Activated B cell treated with CpG ODN at 0.5 μM for 24 hours (primary cell): Measurements from ENCODE around the gene PRTFDC1. TPM values are rescaled to one million over a fixed set of nuclear protein-coding genes. Genes with fewer than 3 reads are reported as not detected.
"Not testable (repeated sequence)": the region's sequence is repeated elsewhere in the genome, so short reads cannot be mapped to it uniquely, and the experiment has no call there.

Experiments used
- ATAC-seq: fragments of 200-7000 bp; cut with Tn5 transposase; one replicate; pipeline ENCODE4 v1.10.0; 2021; ENCODE audit warnings: low read depth, mild to moderate bottlenecking, moderate library complexity
- CTCF ChIA-PET: fragments of 350-600 bp; sonication (Branson Sonifier 250); formaldehyde crosslinking; loops from one replicate; lab custom pipeline; 2021; ENCODE audit warnings: antibody characterized with exemption; lab: Charles Lee
- POLR2A ChIA-PET: fragments of 350-600 bp; sonication (Branson Sonifier 250); formaldehyde crosslinking; loops from one replicate; lab custom pipeline; 2021; ENCODE audit warnings: antibody characterized with exemption; lab: Charles Lee
- DNase-seq: peaks from one replicate; pipeline ENCODE4 v3.0.0; 2022
- H3K27ac Mint-ChIP-seq: one replicate; pipeline ENCODE4 v1.8.0; 2020; ENCODE audit warnings: mixed read lengths
- H3K27me3 Mint-ChIP-seq: one replicate; pipeline ENCODE4 v1.8.0; 2021; ENCODE audit warnings: mixed read lengths
- H3K36me3 Mint-ChIP-seq: one replicate; pipeline ENCODE4 v1.8.0; 2021; ENCODE audit warnings: low read depth, mixed read lengths
- H3K4me1 Mint-ChIP-seq: one replicate; pipeline ENCODE4 v1.8.0; 2021; ENCODE audit warnings: mixed read lengths
- H3K4me3 Mint-ChIP-seq: one replicate; pipeline ENCODE4 v1.8.0; 2020; ENCODE audit warnings: mild to moderate bottlenecking, mixed read lengths
- H3K9me3 Mint-ChIP-seq: one replicate; pipeline ENCODE4 v1.8.0; 2020; ENCODE audit warnings: mixed read lengths
- intact Hi-C: fragments of 100-400 bp; cut with micrococcal nuclease; formaldehyde crosslinking; loops from one replicate; pipeline ENCODE4 v1.15.1; 2024
- total RNA-seq: library from RNA; stranded (reverse); gene quantifications from 2 replicates; pipeline ENCODE4 v1.2.3, GENCODE V29; 2022
- TF ChIP-seq, protein P1 (sequence below): fragments of 200-600 bp; IDR thresholded peaks from one replicate; pipeline ENCODE4 v1.8.0; 2022; ENCODE audit warnings: antibody characterized with exemption, mild to moderate bottlenecking

The PRTFDC1 gene
- total RNA-seq, 1 donor from 2014 or later = not detected

DNA sequence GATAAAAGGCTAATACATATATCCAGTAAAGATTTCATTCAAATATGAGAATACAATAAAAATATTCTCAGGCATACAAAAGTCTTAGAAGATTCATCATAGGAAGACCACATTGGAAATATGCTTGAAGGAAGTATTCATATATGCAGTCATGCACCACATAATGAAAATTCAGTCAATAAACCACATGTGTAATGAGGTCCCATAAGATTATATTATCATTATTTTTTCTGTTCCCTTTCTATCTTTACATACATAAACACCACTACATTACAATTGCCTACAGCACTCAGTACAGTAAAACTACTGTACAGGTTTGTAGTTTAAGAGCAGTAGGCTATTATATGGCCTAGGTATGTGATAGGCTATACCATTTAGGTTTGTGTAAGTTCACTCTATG, 111.6 kb downstream of the PRTFDC1 start:
- H3K9me3 Mint-ChIP-seq = peaks cover 2% of the 10 kb centered on the region
- no peaks in the 10 kb centered on the region for H3K36me3 Mint-ChIP-seq
- ATAC-seq = no peak
- no peak overlapping the region for H3K4me3 Mint-ChIP-seq
- H3K4me1 Mint-ChIP-seq = no peaks in the 10 kb centered on the region
- intact Hi-C loops = no loop called here
- no peak overlapping the region for H3K27ac Mint-ChIP-seq
- no peaks in the 10 kb centered on the region for H3K27me3 Mint-ChIP-seq
- no peak for DNase-seq
- ChIA-PET CTCF (no interaction called here), POLR2A (no interaction called here)
- TF ChIP-seq, protein P1, sequence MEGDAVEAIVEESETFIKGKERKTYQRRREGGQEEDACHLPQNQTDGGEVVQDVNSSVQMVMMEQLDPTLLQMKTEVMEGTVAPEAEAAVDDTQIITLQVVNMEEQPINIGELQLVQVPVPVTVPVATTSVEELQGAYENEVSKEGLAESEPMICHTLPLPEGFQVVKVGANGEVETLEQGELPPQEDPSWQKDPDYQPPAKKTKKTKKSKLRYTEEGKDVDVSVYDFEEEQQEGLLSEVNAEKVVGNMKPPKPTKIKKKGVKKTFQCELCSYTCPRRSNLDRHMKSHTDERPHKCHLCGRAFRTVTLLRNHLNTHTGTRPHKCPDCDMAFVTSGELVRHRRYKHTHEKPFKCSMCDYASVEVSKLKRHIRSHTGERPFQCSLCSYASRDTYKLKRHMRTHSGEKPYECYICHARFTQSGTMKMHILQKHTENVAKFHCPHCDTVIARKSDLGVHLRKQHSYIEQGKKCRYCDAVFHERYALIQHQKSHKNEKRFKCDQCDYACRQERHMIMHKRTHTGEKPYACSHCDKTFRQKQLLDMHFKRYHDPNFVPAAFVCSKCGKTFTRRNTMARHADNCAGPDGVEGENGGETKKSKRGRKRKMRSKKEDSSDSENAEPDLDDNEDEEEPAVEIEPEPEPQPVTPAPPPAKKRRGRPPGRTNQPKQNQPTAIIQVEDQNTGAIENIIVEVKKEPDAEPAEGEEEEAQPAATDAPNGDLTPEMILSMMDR = no peak

DNA sequence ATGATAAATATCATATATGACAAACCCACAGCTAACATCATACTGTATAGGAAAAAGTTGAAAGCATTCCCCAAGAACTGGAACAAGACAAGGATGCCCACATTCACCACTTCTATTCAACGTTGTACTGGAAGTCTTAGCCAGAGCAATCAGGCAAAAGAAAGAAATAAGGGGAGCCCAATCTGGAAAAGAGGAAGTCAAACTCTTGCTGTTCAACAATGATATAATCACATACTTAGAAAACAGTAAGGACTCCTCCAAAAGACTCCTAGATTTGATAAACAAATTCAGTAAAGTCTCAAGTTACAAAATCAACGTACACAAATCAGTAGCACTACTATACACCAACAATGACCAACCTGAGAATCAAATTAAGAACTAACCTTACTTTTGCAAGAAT, 114.6 kb downstream of the PRTFDC1 start:
- ATAC-seq, POLR2A ChIA-PET, intact Hi-C loops: not testable (repeated sequence)

DNA sequence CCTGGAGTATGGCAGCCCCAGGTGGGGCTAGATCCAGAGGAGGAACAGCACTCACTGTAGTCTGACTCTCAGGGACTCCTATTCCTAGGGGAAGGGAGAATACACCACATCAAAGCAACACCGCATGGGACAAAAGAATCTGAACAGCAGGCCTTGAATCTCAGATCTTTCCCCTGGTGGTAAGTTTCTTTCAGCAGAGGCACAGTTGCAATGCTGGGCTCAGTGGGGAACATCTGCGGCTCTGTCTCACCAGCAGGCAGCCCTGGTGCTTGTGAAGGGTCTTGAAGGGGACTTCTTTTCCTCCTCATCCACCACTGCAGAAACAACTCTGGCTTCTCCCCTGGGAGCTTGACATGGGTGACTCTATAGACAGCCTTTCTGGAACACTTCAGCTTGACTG, 117.5 kb downstream of the PRTFDC1 start:
- TF ChIP-seq, protein P1 = no peak
- Mint-ChIP-seq H3K4me1 (no peaks in the 10 kb centered on the region), H3K27me3 (no peaks in the 10 kb centered on the region), H3K9me3 (peaks cover 2% of the 10 kb centered on the region), H3K36me3 (no peaks in the 10 kb centered on the region), H3K4me3 (no peak overlapping the region), H3K27ac (no peak overlapping the region)
- ChIA-PET CTCF (no interaction called here), POLR2A (no interaction called here)
- DNase-seq = no peak
- ATAC-seq = no peak
- intact Hi-C loops = no loop called here

More for the DNA sequence above, 114.6 kb downstream of the PRTFDC1 start:
- H3K4me3 Mint-ChIP-seq, H3K27me3 Mint-ChIP-seq, CTCF ChIA-PET, DNase-seq, H3K4me1 Mint-ChIP-seq, H3K9me3 Mint-ChIP-seq, H3K27ac Mint-ChIP-seq, H3K36me3 Mint-ChIP-seq: not testable (repeated sequence)

DNA sequence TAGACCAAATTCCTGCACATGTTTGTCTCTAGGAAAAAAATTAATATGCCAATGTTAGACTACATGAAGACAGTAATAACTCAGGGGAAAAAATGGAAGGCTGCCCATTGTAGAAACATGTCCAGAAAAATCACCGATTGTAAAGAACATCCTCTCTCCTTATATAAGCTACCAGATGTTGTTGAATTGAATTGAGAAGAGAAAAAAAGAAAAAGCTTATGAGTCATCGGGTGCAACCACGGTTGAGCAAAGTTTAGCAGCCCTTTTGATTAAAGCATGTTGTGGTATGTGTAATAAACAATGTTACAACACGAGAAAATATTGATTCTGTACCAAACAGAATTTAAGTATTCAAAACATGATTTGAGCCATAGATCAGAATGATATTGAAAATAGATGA, 126.4 kb downstream of the PRTFDC1 start:
- intact Hi-C loops = no loop called here
- H3K9me3 Mint-ChIP-seq = no peaks in the 10 kb centered on the region
- H3K4me3 Mint-ChIP-seq = no peak overlapping the region
- ChIA-PET POLR2A (no interaction called here), CTCF (no interaction called here)
- H3K27me3 Mint-ChIP-seq = no peaks in the 10 kb centered on the region
- peaks cover 2% of the 10 kb centered on the region for H3K4me1 Mint-ChIP-seq
- no peaks in the 10 kb centered on the region for H3K36me3 Mint-ChIP-seq
- no peak for ATAC-seq
- TF ChIP-seq, protein P1 = no peak
- H3K27ac Mint-ChIP-seq = no peak overlapping the region
- DNase-seq = no peak

DNA sequence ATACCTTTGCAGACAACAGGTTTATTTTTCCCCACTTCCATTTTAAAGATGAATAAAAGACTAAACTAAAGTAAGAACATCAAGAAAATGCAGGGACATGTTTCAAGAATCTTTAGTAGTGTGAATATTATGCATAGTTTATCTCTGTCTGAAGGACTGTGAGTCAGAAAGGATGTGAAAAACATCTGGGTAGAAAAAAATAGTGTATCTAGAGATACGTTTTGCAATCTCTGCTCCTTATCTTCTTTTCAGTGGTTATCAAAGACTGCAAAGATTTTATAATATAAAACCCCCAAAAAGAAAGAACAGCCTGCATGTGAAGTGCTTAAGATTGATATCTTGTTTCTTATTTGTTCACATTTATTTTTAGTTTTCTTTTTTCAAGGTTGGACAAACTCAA, 126.9 kb downstream of the PRTFDC1 start:
- Mint-ChIP-seq H3K27ac (no peak overlapping the region), H3K4me3 (no peak overlapping the region), H3K4me1 (peaks cover 2% of the 10 kb centered on the region), H3K36me3 (no peaks in the 10 kb centered on the region), H3K9me3 (no peaks in the 10 kb centered on the region), H3K27me3 (no peaks in the 10 kb centered on the region)
- DNase-seq = no peak
- TF ChIP-seq, protein P1 = no peak
- intact Hi-C loops = no loop called here
- POLR2A ChIA-PET = no interaction called here
- CTCF ChIA-PET = no interaction called here
- ATAC-seq = no peak

DNA sequence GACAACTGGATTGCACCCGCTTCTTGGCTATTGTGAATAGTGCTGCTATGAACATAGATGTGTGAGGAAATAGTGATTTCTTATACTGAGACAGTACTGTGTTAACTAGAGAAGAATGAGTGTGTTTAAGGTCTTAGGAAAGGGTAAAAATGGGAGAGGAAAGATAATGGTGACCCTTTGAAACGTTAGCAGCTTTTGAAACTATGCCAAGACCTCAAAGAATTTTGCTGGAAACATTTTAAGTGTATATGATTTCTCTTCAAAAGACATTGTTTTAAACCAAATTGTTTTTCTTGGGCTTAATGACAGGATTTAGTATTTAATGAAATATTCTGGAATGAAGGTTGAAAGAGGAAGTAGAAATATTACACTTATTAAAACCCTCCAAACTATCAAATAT, 127.9 kb downstream of the PRTFDC1 start:
- Mint-ChIP-seq H3K9me3 (no peaks in the 10 kb centered on the region), H3K27me3 (no peaks in the 10 kb centered on the region), H3K27ac (no peak overlapping the region), H3K36me3 (no peaks in the 10 kb centered on the region), H3K4me1 (peaks cover 2% of the 10 kb centered on the region), H3K4me3 (no peak overlapping the region)
- DNase-seq = no peak
- ATAC-seq = no peak
- ChIA-PET CTCF (no interaction called here), POLR2A (no interaction called here)
- intact Hi-C loops = no loop called here
- TF ChIP-seq, protein P1 = no peak
